Middle frontal gyrus (tissue), 1 donor: Measurements from ENCODE around the gene CLNK.
"Not testable (repeated sequence)": the region's sequence is repeated elsewhere in the genome, so short reads cannot be mapped to it uniquely, and the experiment has no call there.

ENCODE experiments used
- DNase-seq: peaks from one replicate; pipeline ENCODE4 v3.0.0-alpha.2; 2015; ENCODE audit warnings: low spot score; ENCODE audit errors: extremely low spot score

The CLNK gene

DNA sequence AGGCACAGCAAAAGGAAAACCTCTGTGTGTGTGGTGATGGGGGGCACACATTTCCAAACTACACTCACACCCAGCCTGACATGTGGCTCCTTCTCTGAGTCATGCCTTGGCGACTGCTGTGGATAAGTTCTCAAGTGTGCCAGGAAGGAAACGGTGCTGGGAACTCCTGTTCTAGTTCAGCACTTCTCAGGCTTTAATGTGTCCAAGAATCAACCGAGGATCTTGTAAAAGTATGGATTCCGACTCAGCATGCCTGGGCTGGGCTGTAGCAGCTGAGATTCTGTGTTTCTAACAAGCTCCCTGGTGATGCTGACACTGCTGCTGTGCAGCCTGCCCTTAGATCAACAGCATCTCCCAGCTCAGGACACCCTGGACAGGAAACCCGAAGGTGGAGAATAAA is 20.2 kb downstream of the CLNK start:
- no peak for DNase-seq

GRCh38 chr4:10662937-10663336 is 21.6 kb downstream of the CLNK start:
- no peak for DNase-seq

DNA sequence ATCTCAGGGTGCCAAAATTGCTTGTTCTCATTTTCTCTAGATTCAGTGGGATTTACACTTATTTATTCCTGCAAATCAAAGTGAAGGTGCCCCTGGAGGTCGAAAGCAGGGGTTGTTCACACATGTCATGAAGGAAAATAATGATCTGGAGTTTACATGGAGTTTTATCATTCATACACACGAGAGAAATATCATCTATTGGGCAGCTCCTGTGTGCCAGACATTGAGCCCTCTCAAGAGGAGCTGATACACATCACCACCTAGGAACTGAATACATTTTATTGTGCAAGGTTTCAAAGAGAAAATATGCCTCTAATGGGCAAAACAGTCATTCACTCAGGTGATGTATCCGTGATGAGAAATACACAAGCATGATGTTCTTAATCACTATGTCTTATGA is 23.5 kb downstream of the CLNK start:
- DNase-seq: no peak

- no peak for DNase-seq
These were observed 25.3 kb downstream of the CLNK start for GRCh38 chr4:10659251-10659650.

DNA sequence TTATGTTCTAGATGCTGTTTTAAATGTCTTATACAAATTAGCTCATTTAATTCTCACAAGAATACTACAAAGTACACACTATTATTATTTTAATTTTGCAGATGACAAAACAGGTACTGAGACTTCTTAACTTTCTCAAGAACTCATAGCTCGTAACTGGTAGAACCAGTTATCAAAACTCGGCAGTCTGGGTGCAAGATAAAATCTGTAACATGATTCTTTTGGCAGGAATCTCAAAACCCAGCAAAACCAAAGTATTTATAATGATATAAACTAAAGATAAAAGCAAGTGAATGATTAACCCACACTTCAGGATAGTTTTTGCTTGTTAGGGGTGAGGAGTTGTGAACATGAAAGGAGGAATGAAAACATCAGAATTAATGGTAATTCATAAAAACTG is 27.6 kb downstream of the CLNK start:
- no peak for DNase-seq

DNA sequence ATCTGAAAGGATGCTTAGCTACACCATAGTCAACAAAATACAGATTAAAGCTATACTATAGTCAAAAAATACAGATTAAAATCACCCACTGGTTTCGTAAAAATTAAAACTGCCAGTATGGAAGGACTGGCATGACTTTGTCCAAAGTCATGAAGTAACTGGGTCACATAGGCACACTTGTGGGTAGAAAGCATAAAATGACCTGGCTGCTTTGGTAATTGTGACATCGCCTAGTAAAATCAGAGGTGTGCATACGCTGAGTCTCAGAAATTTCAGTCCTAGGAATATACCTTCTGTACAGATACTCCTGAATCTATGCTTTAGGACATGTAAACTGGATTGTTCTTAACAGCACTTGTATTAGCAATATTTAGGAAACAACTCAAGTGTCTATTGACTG is 28.1 kb downstream of the CLNK start:
- no peak for DNase-seq

GRCh38 chr4:10655968-10656367 is 28.6 kb downstream of the CLNK start:
- no peak for DNase-seq

DNA sequence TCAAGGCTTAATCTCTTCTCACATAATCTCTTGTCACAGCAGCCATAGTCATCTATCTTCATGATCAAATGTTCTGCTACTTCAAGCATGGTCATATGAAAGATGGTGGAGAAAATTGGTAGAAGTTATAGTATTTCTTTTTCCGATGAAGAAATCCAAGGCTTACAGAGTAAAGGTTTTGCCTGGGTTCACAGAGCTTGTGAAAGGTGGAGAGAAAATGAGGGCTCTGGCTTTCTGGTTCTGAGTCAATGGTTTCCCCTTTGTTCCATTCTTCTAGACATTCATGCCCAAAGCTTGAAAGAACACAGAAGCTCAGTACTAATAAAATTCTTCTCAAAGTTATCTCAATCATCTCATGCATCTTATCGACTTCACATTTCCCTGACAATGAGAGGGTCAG is 36.1 kb downstream of the CLNK start:
- no peak for DNase-seq

- DNase-seq: no peak
These were observed 36.7 kb downstream of the CLNK start for GRCh38 chr4:10647846-10648245.

DNA sequence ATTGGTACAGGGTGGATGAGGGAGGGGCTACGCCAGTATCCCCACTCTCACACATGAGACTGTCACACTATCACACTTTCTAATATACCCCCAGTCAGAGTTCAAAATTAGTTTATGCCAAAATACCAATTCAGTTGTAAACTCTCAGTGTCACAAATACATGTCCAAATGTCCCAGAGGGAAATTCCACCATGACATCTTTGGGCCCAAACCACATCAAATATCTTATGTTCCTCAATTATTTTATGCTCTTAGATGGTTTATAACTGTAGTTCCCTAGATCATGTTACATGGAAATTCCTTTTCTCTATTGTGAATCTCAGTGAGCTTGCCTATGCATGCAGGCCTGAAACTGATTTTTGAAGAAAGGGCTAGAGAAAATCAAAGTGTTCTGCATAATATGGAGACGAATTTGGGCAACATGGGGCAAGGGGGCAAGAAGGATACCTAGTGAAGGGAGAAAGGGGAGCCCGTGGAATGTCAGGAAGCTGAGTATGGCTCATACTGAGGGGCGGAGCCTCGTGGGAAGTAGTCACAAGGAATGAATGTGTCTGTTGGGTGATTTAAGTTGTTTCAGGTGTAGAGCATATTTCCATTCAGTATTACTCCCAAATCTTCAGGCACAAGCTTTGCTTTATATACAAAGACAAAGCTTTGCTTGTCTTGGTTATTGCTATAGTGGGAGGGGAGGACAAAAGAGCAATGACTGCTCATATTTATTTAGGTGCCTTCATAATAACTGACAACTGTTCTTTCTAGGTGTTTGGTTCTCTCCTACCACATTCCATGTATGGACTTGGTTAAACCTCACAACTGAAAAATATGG is 40.8 kb downstream of the CLNK start:
- DNase-seq: no peak

DNA sequence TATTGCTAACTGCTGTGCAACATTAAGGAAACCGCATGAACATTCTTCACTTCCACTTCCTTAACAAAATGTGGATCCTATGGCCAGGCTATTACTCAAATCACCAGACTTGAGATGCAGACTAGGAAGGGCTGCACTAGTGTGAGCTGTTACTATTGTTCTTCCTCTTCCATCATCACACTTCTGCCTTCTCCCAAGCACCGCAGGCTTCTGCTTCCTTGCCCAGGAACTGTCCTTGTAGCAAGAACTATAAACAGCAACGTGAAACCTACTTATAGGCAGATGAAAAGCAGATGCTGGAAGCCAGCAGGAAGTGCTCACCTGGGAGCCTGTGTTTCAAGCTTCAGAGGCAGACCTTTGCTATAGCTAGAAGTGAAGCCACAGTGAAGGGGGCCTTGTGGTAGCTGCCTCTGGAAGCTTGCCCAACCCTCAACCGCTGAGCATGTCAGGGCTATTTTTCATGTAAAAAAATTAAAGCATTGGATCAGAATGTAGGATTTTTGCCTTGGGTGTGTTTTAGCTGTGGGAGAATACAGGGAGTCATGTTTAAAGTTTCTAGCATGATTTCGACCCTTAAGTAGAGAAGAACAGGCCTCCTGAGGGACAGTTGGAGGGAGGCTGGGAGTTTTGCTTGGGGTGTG is 43.9 kb downstream of the CLNK start:
- no peak for DNase-seq

- DNase-seq: no peak
These were observed 44.9 kb downstream of the CLNK start for GRCh38 chr4:10639664-10640063.

DNA sequence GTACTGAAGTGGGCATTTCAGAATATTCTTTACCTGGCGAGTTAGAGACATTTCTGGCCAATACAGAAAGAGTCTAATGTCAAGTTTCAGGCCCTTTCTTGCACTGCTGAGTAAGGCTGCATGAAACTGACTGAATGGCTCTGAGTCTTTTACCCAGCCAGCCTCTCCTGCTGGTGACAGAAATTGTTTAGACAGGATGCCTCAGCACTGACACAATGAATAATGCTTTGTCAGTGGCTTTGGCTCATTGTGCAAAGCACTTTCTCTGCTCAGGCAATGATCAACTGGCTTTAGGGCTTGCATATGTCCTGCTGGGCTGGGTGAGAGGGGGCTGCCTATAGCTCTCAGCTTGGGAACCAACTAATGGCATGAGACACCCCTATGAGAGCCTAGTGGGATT is 45.5 kb downstream of the CLNK start:
- no peak for DNase-seq

- no peak for DNase-seq
These were observed 49.5 kb downstream of the CLNK start for GRCh38 chr4:10635091-10635490.

DNA sequence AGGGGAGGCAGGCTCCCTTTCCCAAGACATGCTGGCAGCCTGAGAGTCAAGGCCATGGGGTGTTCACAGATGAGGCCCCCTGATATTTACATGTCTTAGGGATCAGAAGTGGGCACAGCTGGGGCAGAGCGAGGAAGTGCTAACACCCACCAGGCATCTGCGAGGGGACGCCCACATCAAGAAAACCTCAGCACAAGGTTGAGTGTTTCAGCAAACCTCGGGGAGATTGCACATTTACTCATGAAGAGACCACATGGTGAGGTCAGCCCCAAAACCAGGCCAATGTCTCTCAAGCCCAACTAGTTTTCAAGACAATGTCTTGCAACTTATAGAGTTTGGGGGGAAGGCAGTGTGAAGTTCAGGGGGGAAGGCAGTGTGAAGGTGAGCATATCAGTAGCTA is 55.2 kb downstream of the CLNK start:
- DNase-seq: no peak

GRCh38 chr4:10625131-10625530 is 59.4 kb downstream of the CLNK start:
- DNase-seq: no peak

- DNase-seq: no peak
These were observed 60.7 kb downstream of the CLNK start for GRCh38 chr4:10623862-10624261.

- DNase-seq: no peak
These were observed 61.3 kb downstream of the CLNK start for GRCh38 chr4:10623241-10623640.

DNA sequence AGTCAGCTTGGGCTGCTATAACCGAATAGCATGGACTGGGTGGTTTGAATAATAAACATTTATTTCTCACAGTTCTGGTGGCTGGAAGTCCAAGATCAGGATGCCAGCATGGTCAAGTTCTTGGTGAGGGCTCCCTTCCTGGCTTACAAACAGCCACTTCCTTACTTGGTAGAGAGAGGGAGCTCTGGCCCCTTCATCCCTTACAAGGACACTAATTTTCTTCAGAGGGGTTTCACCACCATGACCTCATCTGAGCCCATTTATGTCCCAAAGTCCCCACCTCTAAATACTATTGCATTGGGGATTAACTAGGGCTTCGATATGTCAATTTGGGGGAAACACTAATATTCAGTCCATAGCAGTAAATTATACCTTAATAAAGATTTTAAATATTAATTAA is 61.8 kb downstream of the CLNK start:
- DNase-seq: no peak

GRCh38 chr4:10620935-10621488 is 63.6 kb downstream of the CLNK start:
- DNase-seq: no peak

- no peak for DNase-seq
These were observed 64.7 kb downstream of the CLNK start for GRCh38 chr4:10619855-10620254.

- no peak for DNase-seq
These were observed 65.3 kb downstream of the CLNK start for GRCh38 chr4:10619220-10619619.

- not testable (repeated sequence) for DNase-seq
These were observed 69.6 kb downstream of the CLNK start for GRCh38 chr4:10614926-10615325.
